GM19438 (cell line): ENCODE data around the gene CDHR4.

ENCODE experiments used
- ATAC-seq: cut with Tn5 transposase; IDR thresholded peaks from one replicate; pipeline ENCODE4 v1.9.1; 2021; ENCODE audit warnings: low read depth; ENCODE audit not compliant: unreplicated experiment

The CDHR4 gene

GRCh38 chr3:49804141-49805041 is 4.7 kb upstream of the CDHR4 start:
- no peak for ATAC-seq

- peak; percentile 6 for ATAC-seq
Measured at GRCh38 chr3:49803465-49804140, 3.9 kb upstream of the CDHR4 start.

- peak; percentile 48 for ATAC-seq
Measured at GRCh38 chr3:49802719-49803464, 3.2 kb upstream of the CDHR4 start, which contains the start of gene INKA1. INKA1 (plus strand) TSS chr3:49803261; CDS start chr3:49803393, 132 bp downstream.

- no peak for ATAC-seq
Measured at GRCh38 chr3:49801160-49801559, 1.5 kb upstream of the CDHR4 start.

- no peak for ATAC-seq
Measured at GRCh38 chr3:49799105-49799504, 568 bp downstream of the CDHR4 start.

- no peak for ATAC-seq
Measured at GRCh38 chr3:49794926-49795905, 4.5 kb downstream of the CDHR4 start.

- no peak for ATAC-seq
Measured at GRCh38 chr3:49794431-49794830, 5.2 kb downstream of the CDHR4 start.

GRCh38 chr3:49793486-49794085 is 6.1 kb downstream of the CDHR4 start:
- ATAC-seq: no peak

GRCh38 chr3:49792371-49793150 is 7.1 kb downstream of the CDHR4 start:
- ATAC-seq: no peak

- no peak for ATAC-seq
Measured at GRCh38 chr3:49791571-49791970, 8.1 kb downstream of the CDHR4 start.

- ATAC-seq: no peak
Measured at GRCh38 chr3:49790626-49791411, 8.9 kb downstream of the CDHR4 start.

- ATAC-seq: no peak
Measured at GRCh38 chr3:49788056-49788455, 11.6 kb downstream of the CDHR4 start.

GRCh38 chr3:49787536-49787935 is 12.1 kb downstream of the CDHR4 start:
- ATAC-seq: no peak

- no peak for ATAC-seq
Measured at GRCh38 chr3:49787182-49787464, 12.6 kb downstream of the CDHR4 start.

- ATAC-seq: peak; percentile 99
Measured at GRCh38 chr3:49786357-49787181, 13.1 kb downstream of the CDHR4 start, which contains the start of gene IP6K1. IP6K1 (minus strand) TSS chr3:49786542; CDS start chr3:49748040, 38,502 bp downstream.

- peak; percentile 43 for ATAC-seq
Measured at GRCh38 chr3:49785565-49786356, 13.9 kb downstream of the CDHR4 start.
